CD14-positive monocyte (primary cell): ENCODE measurements around the gene TMEM183A. TPM values are rescaled to one million over a fixed set of nuclear protein-coding genes. Genes with fewer than 3 reads are reported as not detected.

ENCODE experiments used
- DNase-seq, 3 donors: peaks; one replicate each; pipeline ENCODE4 v3.0.0-alpha.2; 2011 to 2022
- H2AFZ ChIP-seq: 2 replicates; pipeline ENCODE4 v1.6.0; 2012; ENCODE audit warnings: mild to moderate bottlenecking, low read depth, low read length, inconsistent platforms; ENCODE audit not compliant: insufficient read depth, poor library complexity, severe bottlenecking
- H3K27ac ChIP-seq, 2 donors: 1 replicate in 1 of 2; 2 replicates in 1 of 2; pipeline ENCODE4 v1.5.1; 2012 to 2013; ENCODE audit warnings: low read length in 2 of 2, control low read depth in 1 of 2, inconsistent platforms in 1 of 2, low read depth in 1 of 2, mild to moderate bottlenecking in 1 of 2
- H3K27me3 ChIP-seq, 2 donors: one replicate each; pipeline versions ENCODE4 v1.6.0 to v1.6.1; 2011 to 2013; ENCODE audit warnings: low read length in 2 of 2; ENCODE audit not compliant: control insufficient read depth in 2 of 2, insufficient read depth in 2 of 2
- H3K36me3 ChIP-seq, 2 donors: replicated peaks in 1 of 2; 1 replicate in 1 of 2; 2 replicates in 1 of 2; pipeline versions ENCODE4 v1.5.1 to v1.6.1; 2012 to 2013; ENCODE audit warnings: low read length in 2 of 2, control low read depth in 1 of 2, inconsistent platforms in 1 of 2, mild to moderate bottlenecking in 1 of 2; ENCODE audit not compliant: insufficient read depth in 2 of 2, control insufficient read depth in 1 of 2
- H3K4me1 ChIP-seq, 2 donors: 1 replicate in 1 of 2; 2 replicates in 1 of 2; pipeline versions ENCODE4 v1.5.1 to v1.6.1; 2012 to 2013; ENCODE audit warnings: low read length in 2 of 2, control low read depth in 1 of 2, inconsistent platforms in 1 of 2, mild to moderate bottlenecking in 1 of 2, moderate library complexity in 1 of 2; ENCODE audit not compliant: insufficient read depth in 2 of 2, control insufficient read depth in 1 of 2
- H3K4me2 ChIP-seq: replicated peaks from 2 replicates; pipeline ENCODE3; 2012; ENCODE audit warnings: low read length, moderate library complexity, mild to moderate bottlenecking; ENCODE audit not compliant: poor library complexity, severe bottlenecking; ENCODE audit errors: extremely low read depth
- H3K4me3 ChIP-seq, 3 experiments: fragments of 200-600 bp in 1 of 3; sonication (generic) in 1 of 3; replicated peaks in 1 of 3; 1 replicate in 2 of 3; 2 replicates in 1 of 3; pipeline ENCODE4 v1.5.1; 2011 to 2013; ENCODE audit warnings: low read length in 3 of 3, mild to moderate bottlenecking in 3 of 3, control low read depth in 2 of 3, low read depth in 2 of 3, inconsistent platforms in 1 of 3, moderate library complexity in 1 of 3
- H3K79me2 ChIP-seq: 2 replicates; pipeline ENCODE4 v1.6.0; 2012; ENCODE audit warnings: mild to moderate bottlenecking, control low read depth, inconsistent platforms, low read length, moderate library complexity; ENCODE audit not compliant: insufficient read depth
- H3K9ac ChIP-seq: 2 replicates; pipeline ENCODE4 v1.6.0; 2017; ENCODE audit warnings: low read length, mild to moderate bottlenecking; ENCODE audit not compliant: insufficient read depth, poor library complexity, severe bottlenecking
- H3K9me3 ChIP-seq, 2 donors: replicated peaks in 1 of 2; 1 replicate in 1 of 2; 2 replicates in 1 of 2; pipeline versions ENCODE4 v1.5.1 to v1.6.1; 2012 to 2013; ENCODE audit warnings: low read length in 2 of 2, control low read depth in 1 of 2; ENCODE audit not compliant: control insufficient read depth in 1 of 2, insufficient read depth in 1 of 2
- H4K20me1 ChIP-seq: 2 replicates; pipeline ENCODE4 v1.6.0; 2012; ENCODE audit warnings: mild to moderate bottlenecking, low read length, control low read depth, moderate library complexity; ENCODE audit not compliant: insufficient read depth
- H3K27ac Mint-ChIP-seq, 7 donors: one replicate each; pipeline ENCODE4 v1.8.0; 2020; ENCODE audit warnings: mild to moderate bottlenecking in 7 of 7, mixed read lengths in 7 of 7, moderate library complexity in 6 of 7, inconsistent platforms in 2 of 7
- H3K27me3 Mint-ChIP-seq, 3 donors: one replicate each; pipeline ENCODE4 v1.8.0; 2021 to 2022; ENCODE audit warnings: low read depth in 3 of 3, mild to moderate bottlenecking in 3 of 3, mixed read lengths in 3 of 3, moderate library complexity in 3 of 3, inconsistent platforms in 1 of 3
- H3K36me3 Mint-ChIP-seq, 2 donors: one replicate each; pipeline ENCODE4 v1.8.0; 2020; ENCODE audit warnings: mixed read lengths in 2 of 2, inconsistent platforms in 1 of 2, mild to moderate bottlenecking in 1 of 2
- H3K4me1 Mint-ChIP-seq: one replicate; pipeline ENCODE4 v1.8.0; 2020; ENCODE audit warnings: mild to moderate bottlenecking, mixed read lengths
- H3K4me3 Mint-ChIP-seq, 2 donors: one replicate each; pipeline ENCODE4 v1.8.0; 2020; ENCODE audit warnings: mild to moderate bottlenecking in 2 of 2, mixed read lengths in 2 of 2, moderate library complexity in 1 of 2
- H3K9me3 Mint-ChIP-seq, 7 donors: one replicate each; pipeline ENCODE4 v1.8.0; 2020 to 2022; ENCODE audit warnings: mixed read lengths in 7 of 7, mild to moderate bottlenecking in 6 of 7, moderate library complexity in 6 of 7, inconsistent platforms in 2 of 7
- WGBS: methylation state at CpG from one replicate; pipeline ENCODE4 v1.1.5; 2013; ENCODE audit warnings: missing lambda C conversion rate; ENCODE audit not compliant: insufficient coverage; 5-methylcytosine and 5-hydroxymethylcytosine counted together
- intact Hi-C, 2 donors: fragments of 100-400 bp; cut with micrococcal nuclease; formaldehyde crosslinking; loops; one replicate each; pipeline versions ENCODE4 v1.15.0 to v1.15.1; 2023
- polyA plus RNA-seq, 3 donors: library from polyadenylated mRNA; depleted of rRNA in 1 of 3; unstranded in 2 of 3; stranded (reverse) in 1 of 3; fragments of 300-500 nt in 2 of 3; fragments of >200 nt in 1 of 3; fragmentation: Illumina TruSeq in 2 of 3; gene quantifications; 1 replicate in 2 of 3; 2 replicates in 1 of 3; pipeline ENCODE4 v1.2.3, GENCODE V29; 2012 to 2021
- TF ChIP-seq, protein P1 (sequence below): fragments of 200-600 bp; IDR thresholded peaks from one replicate; pipeline ENCODE4 v1.8.0; 2022; ENCODE audit warnings: antibody characterized with exemption, mild to moderate bottlenecking

The TMEM183A gene
- polyA plus RNA-seq, 3 donors = 60.5 to 84.9 (median 70.0) TPM

DNA sequence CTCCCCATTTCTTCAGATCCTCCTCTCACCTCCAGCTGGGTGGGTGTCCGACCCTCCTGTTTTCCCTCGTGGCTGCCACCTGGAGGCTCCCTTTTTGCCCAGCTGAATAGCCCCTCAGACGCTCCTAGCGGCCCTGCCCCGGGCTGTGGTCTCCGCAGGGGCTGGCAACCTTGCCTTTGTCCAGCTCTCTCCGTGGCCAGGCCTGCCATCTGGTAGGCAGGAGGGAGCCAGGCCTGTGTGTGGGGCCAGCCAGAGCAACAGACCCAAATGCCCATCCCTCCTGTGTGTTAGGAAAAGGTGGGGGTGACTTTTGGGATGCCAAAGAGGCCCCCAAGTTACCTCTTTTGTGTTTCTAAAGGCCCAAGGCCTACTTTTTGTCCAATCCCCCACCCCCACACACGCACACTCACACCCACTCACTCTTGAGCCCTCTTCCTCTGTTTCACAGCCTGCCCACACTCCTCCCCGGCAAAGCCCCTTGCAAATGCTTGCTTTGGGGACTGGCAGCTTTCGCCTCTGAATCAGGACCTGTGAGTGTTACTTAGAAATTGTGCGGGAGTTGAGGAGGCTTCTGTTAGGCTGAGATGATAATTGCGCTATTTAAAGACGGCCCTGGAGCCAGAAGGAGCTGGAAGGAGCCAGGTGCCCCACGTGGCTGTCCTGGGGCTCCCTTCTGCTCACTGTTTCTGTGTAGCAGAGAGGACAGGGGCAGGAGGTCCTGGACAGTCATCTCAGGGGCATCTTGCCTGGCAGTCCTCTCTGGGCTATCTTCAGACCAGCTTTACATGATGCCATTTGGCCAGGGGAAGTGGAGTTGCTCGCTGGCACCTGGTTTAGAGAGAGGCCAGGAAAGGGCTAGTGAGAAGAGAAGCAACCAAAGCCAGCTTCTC is 28.2 kb downstream of the TMEM183A start:
- no peak overlapping the region for H3K4me3 Mint-ChIP-seq
- Histone ChIP-seq H4K20me1 (no peaks in the 10 kb centered on the region), H3K4me1 (no peaks in the 10 kb centered on the region), H3K79me2 (no peaks in the 10 kb centered on the region), H2AFZ (no peak overlapping the region), H3K9ac (no peak overlapping the region), H3K4me2 (no peak overlapping the region), H3K9me3 (no peaks in the 10 kb centered on the region), H3K36me3 (no peaks in the 10 kb centered on the region), H3K27me3 (peaks cover 0 to 2% of the 10 kb centered on the region in 2 donors), H3K4me3 (no peak overlapping the region), H3K27ac (no peak overlapping the region)
- intact Hi-C loops = loop anchor here in 1 of 2 donors (5.0 kb wide), 1 partner anchor 232 kb away; no protein-coding TSS in a partner anchor
- no peak for DNase-seq
- WGBS = 88% methylated on average over 15 of the region's 15 CpGs
- peaks cover 4 to 27% (median 14%) of the 10 kb centered on the region in 3 donors for H3K27me3 Mint-ChIP-seq
- no peaks in the 10 kb centered on the region for H3K36me3 Mint-ChIP-seq
- TF ChIP-seq, protein P1, sequence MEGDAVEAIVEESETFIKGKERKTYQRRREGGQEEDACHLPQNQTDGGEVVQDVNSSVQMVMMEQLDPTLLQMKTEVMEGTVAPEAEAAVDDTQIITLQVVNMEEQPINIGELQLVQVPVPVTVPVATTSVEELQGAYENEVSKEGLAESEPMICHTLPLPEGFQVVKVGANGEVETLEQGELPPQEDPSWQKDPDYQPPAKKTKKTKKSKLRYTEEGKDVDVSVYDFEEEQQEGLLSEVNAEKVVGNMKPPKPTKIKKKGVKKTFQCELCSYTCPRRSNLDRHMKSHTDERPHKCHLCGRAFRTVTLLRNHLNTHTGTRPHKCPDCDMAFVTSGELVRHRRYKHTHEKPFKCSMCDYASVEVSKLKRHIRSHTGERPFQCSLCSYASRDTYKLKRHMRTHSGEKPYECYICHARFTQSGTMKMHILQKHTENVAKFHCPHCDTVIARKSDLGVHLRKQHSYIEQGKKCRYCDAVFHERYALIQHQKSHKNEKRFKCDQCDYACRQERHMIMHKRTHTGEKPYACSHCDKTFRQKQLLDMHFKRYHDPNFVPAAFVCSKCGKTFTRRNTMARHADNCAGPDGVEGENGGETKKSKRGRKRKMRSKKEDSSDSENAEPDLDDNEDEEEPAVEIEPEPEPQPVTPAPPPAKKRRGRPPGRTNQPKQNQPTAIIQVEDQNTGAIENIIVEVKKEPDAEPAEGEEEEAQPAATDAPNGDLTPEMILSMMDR = no peak
- peaks cover 12% of the 10 kb centered on the region for H3K4me1 Mint-ChIP-seq
- no peak overlapping the region for H3K27ac Mint-ChIP-seq
- no peaks in the 10 kb centered on the region for H3K9me3 Mint-ChIP-seq

DNA sequence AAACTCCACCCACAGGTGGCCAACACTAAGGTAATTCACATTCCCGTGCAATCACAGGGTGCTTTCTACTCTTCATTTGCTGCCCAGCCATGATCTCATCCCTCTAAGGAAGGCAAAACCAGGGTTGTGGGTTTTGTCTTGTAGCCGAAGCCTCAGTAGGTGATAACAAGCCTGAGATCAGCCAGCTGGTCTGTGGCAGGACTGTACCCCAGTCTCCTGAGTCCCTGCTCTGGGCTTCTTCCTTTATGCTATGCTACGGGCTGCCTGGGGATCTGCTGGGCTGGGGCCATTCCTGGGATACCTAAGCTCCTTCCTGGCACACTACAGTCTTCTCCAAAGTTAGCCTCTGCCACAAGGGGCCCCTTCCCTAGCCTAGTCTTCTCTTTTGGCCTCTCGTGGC is 29.0 kb downstream of the TMEM183A start:
- H3K4me1 Mint-ChIP-seq = peaks cover 12% of the 10 kb centered on the region
- H3K9me3 Mint-ChIP-seq = no peaks in the 10 kb centered on the region
- Histone ChIP-seq H3K9me3 (no peaks in the 10 kb centered on the region), H4K20me1 (no peaks in the 10 kb centered on the region), H3K36me3 (no peaks in the 10 kb centered on the region), H2AFZ (no peak overlapping the region), H3K79me2 (no peaks in the 10 kb centered on the region), H3K27ac (no peak overlapping the region), H3K27me3 (peaks cover 0 to 2% of the 10 kb centered on the region in 2 donors), H3K4me1 (no peaks in the 10 kb centered on the region), H3K4me2 (no peak overlapping the region), H3K9ac (no peak overlapping the region), H3K4me3 (no peak overlapping the region)
- DNase-seq = peak in 1 of 3 donors; percentile 1
- 100% methylated on average over 1 of the region's 4 CpGs for WGBS
- no peak overlapping the region for H3K4me3 Mint-ChIP-seq
- H3K27me3 Mint-ChIP-seq = peaks cover 4 to 30% (median 14%) of the 10 kb centered on the region in 3 donors
- H3K27ac Mint-ChIP-seq = no peak overlapping the region
- no peaks in the 10 kb centered on the region for H3K36me3 Mint-ChIP-seq
- intact Hi-C loops = loop anchor here in 1 of 2 donors (5.0 kb wide), 1 partner anchor 231 kb away; no protein-coding TSS in a partner anchor
- TF ChIP-seq, protein P1 = no peak
